Spleen (tissue), 11 donors: ENCODE data around the gene MAT2B. TPM values are rescaled to one million over a fixed set of nuclear protein-coding genes. Genes with fewer than 3 reads are reported as not detected.

Experiments
- DNase-seq: peaks from one replicate; pipeline ENCODE4 v3.0.0-alpha.2; 2020
- H3K27ac ChIP-seq, 8 donors: fragments of 200-600 bp; sonication (generic) in 7 of 8; 1 replicate in 4 of 8; 2 replicates in 4 of 8; pipeline versions ENCODE4 v1.5.0 to v1.8.0; 2016 to 2021; ENCODE audit warnings: inconsistent platforms in 4 of 8, mild to moderate bottlenecking in 4 of 8, moderate library complexity in 1 of 8
- H3K27me3 ChIP-seq, 7 donors: fragments of 200-600 bp; sonication (generic) in 6 of 7; replicated peaks in 1 of 7; 1 replicate in 4 of 7; 2 replicates in 3 of 7; pipeline versions ENCODE4 v1.5.0 to v1.8.0; 2016 to 2021; ENCODE audit warnings: inconsistent platforms in 3 of 7, mild to moderate bottlenecking in 1 of 7
- H3K36me3 ChIP-seq, 6 donors: fragments of 200-600 bp; sonication (generic) in 5 of 6; 1 replicate in 4 of 6; 2 replicates in 2 of 6; pipeline versions ENCODE4 v1.5.0 to v1.8.0; 2016 to 2021; ENCODE audit warnings: inconsistent platforms in 2 of 6
- H3K4me1 ChIP-seq, 6 donors: fragments of 200-600 bp; sonication (generic) in 5 of 6; 1 replicate in 3 of 6; 2 replicates in 3 of 6; pipeline versions ENCODE4 v1.5.0 to v1.8.0; 2016 to 2021; ENCODE audit warnings: inconsistent platforms in 3 of 6
- H3K4me3 ChIP-seq, 8 donors: fragments of 200-600 bp; sonication (generic) in 7 of 8; 1 replicate in 4 of 8; 2 replicates in 4 of 8; pipeline versions ENCODE4 v1.5.0 to v1.8.0; 2016 to 2021; ENCODE audit warnings: inconsistent platforms in 4 of 8, mild to moderate bottlenecking in 4 of 8, moderate library complexity in 2 of 8
- H3K9me3 ChIP-seq, 8 donors: fragments of 200-600 bp; sonication (generic) in 7 of 8; 1 replicate in 4 of 8; 2 replicates in 4 of 8; pipeline versions ENCODE4 v1.5.0 to v1.8.0; 2016 to 2021; ENCODE audit warnings: inconsistent platforms in 4 of 8
- POLR2A ChIP-seq, 3 donors: fragments of 450-650 bp; IDR thresholded peaks; one replicate each; pipeline ENCODE4 v1.5.1; 2017; ENCODE audit warnings: antibody characterized with exemption in 3 of 3, mild to moderate bottlenecking in 1 of 3
- POLR2AphosphoS5 ChIP-seq, 3 donors: sonication (generic); formaldehyde crosslinking; IDR thresholded peaks; one replicate each; pipeline ENCODE4 v1.5.1; 2017; ENCODE audit warnings: antibody characterized with exemption in 3 of 3
- WGBS, 5 donors: extraction: QIAGEN DNeasy Blood & Tissue Kit in 3 of 5; methylation state at CpG; one replicate each; pipeline versions ENCODE4 v1.1.5 to v1.1.7; 2013 to 2018; 5-methylcytosine and 5-hydroxymethylcytosine counted together
- intact Hi-C: fragments of 100-400 bp; cut with DNase I; formaldehyde crosslinking; loops from one replicate; pipeline ENCODE4 v1.15.0; 2023; ENCODE audit warnings: low total_unique reads
- polyA plus RNA-seq, 3 donors: library from polyadenylated mRNA; stranded (reverse); fragments of 200-250 nt; gene quantifications; one replicate each; pipeline ENCODE4 v1.2.1, GENCODE V29; 2013
- total RNA-seq, 7 donors: library from RNA; depleted of rRNA in 3 of 7; stranded (reverse); fragments of >200 nt in 3 of 7; fragmentation: NEBNext Ultra II Directional in 4 of 7; extraction: Animal tissue kit (Norgen Biotek cat#: 25700) in 4 of 7; gene quantifications; one replicate each; pipeline versions ENCODE4 v1.1.0 to v1.2.1, GENCODE V29; 2016 to 2021
- TF ChIP-seq, protein P1 (sequence below), 11 experiments: fragments of 200-600 bp in 7 of 11; fragments of 450-650 bp in 4 of 11; sonication (generic) in 4 of 11; IDR thresholded peaks in 8 of 11; conservative IDR thresholded peaks in 3 of 11; 1 replicate in 7 of 11; 2 replicates in 4 of 11; pipeline versions ENCODE4 v1.4.0 to v1.8.0; 2016 to 2021; ENCODE audit warnings: antibody characterized with exemption in 11 of 11, inconsistent platforms in 4 of 11, mild to moderate bottlenecking in 1 of 11
- donor health status: healthy with polysubstance abuse.
- donor health status: DM: no; HTN: no; CAD: no; lungs with moderate emphysema.
- donor health status: DM: no; HTN: no; CAD: no.
- donor health status: Bipolar disorder and iron deficiency.
- donor health status: healthy.
- donor health status: DM: no; HTN: no; CAD: no.
- donor health status: DM: yes; HTN: yes; CAD: no.

Gene MAT2B
- total and polyA plus RNA-seq, 10 donors = 61.6 to 110 (median 89.6) TPM

DNA sequence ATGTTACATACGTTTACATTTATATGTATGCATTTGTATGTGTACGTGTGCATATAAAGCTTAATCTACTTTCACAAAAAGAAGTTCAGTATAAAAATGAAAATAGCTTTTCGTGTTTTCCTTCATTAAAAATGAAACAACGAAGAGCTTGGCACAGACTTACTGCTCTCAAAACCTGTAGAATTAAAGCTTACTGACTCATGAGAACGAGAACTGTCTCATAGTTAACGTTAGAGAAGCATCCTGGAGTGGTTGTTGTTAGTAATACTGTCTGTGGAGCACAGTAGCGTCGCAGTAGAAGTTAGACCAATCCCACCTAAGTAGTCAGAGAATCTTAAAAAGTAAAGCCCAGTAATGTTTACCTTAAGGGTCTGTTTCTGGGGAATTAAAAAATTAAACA, 1.3 kb downstream of the MAT2B start:
- H3K4me3 ChIP-seq = peak overlapping the region; percentile 42 to 87 (median 64)
- 1 to 4% (median 2%) methylated on average over 8 of the region's 8 CpGs for WGBS, 5 donors
- intact Hi-C loops = loop anchor here (5.0 kb wide), 1 partner anchor 44 kb away; the partner anchor contains the start of genes HMMR and NUDCD2
- H3K27ac ChIP-seq = peak overlapping the region; percentile 97 to 100 (median 98)
- H3K9me3 ChIP-seq = no peaks in the 10 kb centered on the region
- H3K36me3 ChIP-seq = peaks cover 0 to 4% (median 1%) of the 10 kb centered on the region in 6 donors
- no peak for TF ChIP-seq POLR2AphosphoS5 (IDR thresholded peaks at IDR 0.05)
- TF ChIP-seq, protein P1, sequence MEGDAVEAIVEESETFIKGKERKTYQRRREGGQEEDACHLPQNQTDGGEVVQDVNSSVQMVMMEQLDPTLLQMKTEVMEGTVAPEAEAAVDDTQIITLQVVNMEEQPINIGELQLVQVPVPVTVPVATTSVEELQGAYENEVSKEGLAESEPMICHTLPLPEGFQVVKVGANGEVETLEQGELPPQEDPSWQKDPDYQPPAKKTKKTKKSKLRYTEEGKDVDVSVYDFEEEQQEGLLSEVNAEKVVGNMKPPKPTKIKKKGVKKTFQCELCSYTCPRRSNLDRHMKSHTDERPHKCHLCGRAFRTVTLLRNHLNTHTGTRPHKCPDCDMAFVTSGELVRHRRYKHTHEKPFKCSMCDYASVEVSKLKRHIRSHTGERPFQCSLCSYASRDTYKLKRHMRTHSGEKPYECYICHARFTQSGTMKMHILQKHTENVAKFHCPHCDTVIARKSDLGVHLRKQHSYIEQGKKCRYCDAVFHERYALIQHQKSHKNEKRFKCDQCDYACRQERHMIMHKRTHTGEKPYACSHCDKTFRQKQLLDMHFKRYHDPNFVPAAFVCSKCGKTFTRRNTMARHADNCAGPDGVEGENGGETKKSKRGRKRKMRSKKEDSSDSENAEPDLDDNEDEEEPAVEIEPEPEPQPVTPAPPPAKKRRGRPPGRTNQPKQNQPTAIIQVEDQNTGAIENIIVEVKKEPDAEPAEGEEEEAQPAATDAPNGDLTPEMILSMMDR (IDR thresholded peaks at IDR 0.05 in 8 of 11, conservative IDR thresholded peaks at IDR 0.05 in 3 of 11) = no peak
- TF ChIP-seq POLR2A (IDR thresholded peaks at IDR 0.05) = no peak
- DNase-seq = no peak
- H3K4me1 ChIP-seq = peaks cover 28 to 85% (median 70%) of the 10 kb centered on the region in 6 donors
- no peaks in the 10 kb centered on the region for H3K27me3 ChIP-seq

DNA sequence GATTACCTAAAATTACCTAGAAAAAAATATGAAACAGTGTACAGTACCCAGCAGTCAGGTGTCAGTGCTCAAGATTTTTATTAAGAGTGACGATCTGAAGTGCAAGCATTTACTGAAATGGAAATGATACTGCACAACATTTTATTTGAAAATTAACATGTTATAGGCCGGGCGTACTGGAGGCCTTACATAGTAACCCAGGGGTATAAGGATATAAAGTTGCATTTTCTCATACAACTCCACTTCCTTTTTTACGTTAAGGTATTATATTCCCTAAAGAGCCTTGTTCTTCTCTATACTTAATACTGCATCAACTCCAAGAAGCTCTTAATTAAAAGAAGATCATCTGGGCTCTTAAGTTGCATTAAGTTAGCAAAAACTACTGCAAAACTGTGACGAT, 3.3 kb downstream of the MAT2B start:
- 13 to 23% (median 17%) methylated on average over 5 of the region's 5 CpGs for WGBS, 5 donors
- Histone ChIP-seq H3K27me3 (no peaks in the 10 kb centered on the region), H3K4me3 (peak overlapping the region in 5 of 8 donors; percentile 27 to 87 (median 63)), H3K4me1 (peaks cover 34 to 88% (median 74%) of the 10 kb centered on the region in 6 donors), H3K27ac (peak overlapping the region; percentile 15 to 100 (median 98)), H3K9me3 (no peaks in the 10 kb centered on the region), H3K36me3 (peaks cover 0 to 24% (median 18%) of the 10 kb centered on the region in 6 donors)
- no peak for DNase-seq
- TF ChIP-seq, protein P1 (IDR thresholded peaks at IDR 0.05 in 8 of 11, conservative IDR thresholded peaks at IDR 0.05 in 3 of 11) = no peak
- intact Hi-C loops = loop anchor here (5.0 kb wide), 1 partner anchor 46 kb away; the partner anchor contains the start of genes HMMR and NUDCD2

DNA sequence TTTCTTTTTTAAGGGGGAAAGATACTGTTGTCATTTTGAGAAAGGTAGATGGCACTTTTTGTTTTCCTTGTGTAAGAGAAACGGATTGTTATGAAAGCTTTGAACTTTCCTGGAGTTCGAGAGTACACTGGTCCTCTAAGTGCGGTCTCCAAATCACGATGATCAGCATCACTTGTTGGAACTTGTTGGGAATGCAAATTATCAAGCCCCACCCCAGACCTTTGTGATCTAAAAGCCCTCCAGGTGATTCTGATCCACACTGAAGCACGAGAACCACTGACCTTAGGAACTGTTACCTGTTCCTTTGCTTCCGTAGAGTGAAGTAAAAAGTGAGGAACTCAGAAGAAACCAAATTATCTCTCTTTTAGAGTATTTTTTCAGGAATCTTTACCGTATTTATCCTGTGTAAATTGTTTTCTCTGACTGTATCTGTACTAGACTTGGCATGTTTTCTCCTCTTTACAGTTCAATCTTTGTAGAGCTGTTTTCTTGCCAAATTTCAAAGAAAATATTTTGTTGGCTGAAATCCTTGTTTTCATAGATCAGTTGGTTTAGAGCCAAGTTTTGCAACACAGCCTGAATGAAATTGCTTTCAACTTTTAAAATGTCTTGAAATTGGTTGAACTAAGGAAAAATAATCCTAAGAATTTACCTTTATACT, 4.0 kb downstream of the MAT2B start:
- Histone ChIP-seq H3K9me3 (no peaks in the 10 kb centered on the region), H3K36me3 (peaks cover 0 to 31% (median 25%) of the 10 kb centered on the region in 6 donors), H3K4me3 (peak overlapping the region in 5 of 8 donors; percentile 27 to 87 (median 63)), H3K4me1 (peaks cover 34 to 88% (median 70%) of the 10 kb centered on the region in 6 donors), H3K27me3 (no peaks in the 10 kb centered on the region), H3K27ac (peak overlapping the region; percentile 15 to 100 (median 98))
- 22 to 42% (median 27%) methylated on average over 7 of the region's 7 CpGs for WGBS, 5 donors
- intact Hi-C loops = loop anchor here (5.0 kb wide), 1 partner anchor 47 kb away; the partner anchor contains the start of genes HMMR and NUDCD2
- TF ChIP-seq POLR2A (IDR thresholded peaks at IDR 0.05) = no peak
- TF ChIP-seq POLR2AphosphoS5 (IDR thresholded peaks at IDR 0.05) = no peak
- TF ChIP-seq, protein P1 (IDR thresholded peaks at IDR 0.05 in 8 of 11, conservative IDR thresholded peaks at IDR 0.05 in 3 of 11) = no peak
- DNase-seq = no peak

DNA sequence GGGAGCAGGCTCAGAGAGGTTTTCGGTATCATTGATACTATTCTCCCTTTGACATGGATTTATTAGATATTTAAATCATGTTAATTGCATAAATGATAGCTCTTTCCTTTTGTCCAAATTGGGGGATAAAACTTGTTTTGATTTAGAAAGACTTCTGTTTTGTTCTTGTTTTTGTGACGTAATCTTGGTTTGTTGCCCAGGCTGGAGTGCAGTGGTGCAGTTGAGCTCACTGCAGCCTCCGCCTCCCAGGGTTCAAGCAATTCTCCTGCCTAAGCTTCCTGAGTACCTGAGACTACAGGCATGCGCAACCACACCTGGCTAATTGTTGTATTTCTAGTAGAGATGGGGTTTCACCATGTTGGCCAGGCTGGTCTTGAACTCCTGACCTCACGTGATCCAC, 7.1 kb downstream of the MAT2B start:
- 85 to 96% (median 91%) methylated on average over 5 of the region's 5 CpGs for WGBS, 5 donors
- TF ChIP-seq POLR2AphosphoS5 (IDR thresholded peaks at IDR 0.05) (no peak), POLR2A (IDR thresholded peaks at IDR 0.05) (no peak)
- TF ChIP-seq, protein P1 (IDR thresholded peaks at IDR 0.05 in 8 of 11, conservative IDR thresholded peaks at IDR 0.05 in 3 of 11) = no peak
- Histone ChIP-seq H3K9me3 (no peaks in the 10 kb centered on the region), H3K27me3 (no peaks in the 10 kb centered on the region), H3K4me1 (peaks cover 28 to 90% (median 64%) of the 10 kb centered on the region in 6 donors), H3K27ac (peak overlapping the region in 1 of 8 donors; percentile 19), H3K4me3 (no peak overlapping the region), H3K36me3 (peaks cover 2 to 60% (median 53%) of the 10 kb centered on the region in 6 donors)
- no peak for DNase-seq
- intact Hi-C loops = no loop called here
